ENCODE results near the gene BTBD8. TPM values are rescaled to one million over a fixed set of nuclear protein-coding genes. Genes with fewer than 3 reads are reported as not detected.
"Not testable (repeated sequence)": the region's sequence is repeated elsewhere in the genome, so short reads cannot be mapped to it uniquely, and the experiment has no call there.

The BTBD8 gene
- 4.3 TPM for total RNA-seq
- long read RNA-seq: 0 reads

GRCh38 chr1:92080128-92080985 is at the start of gene BTBD8:
TSS of gene BTBD8 (plus strand) at chr1:92080345. CDS start at chr1:92080572, 227 bp downstream.
- peak; percentile 92 for DNase-seq (ENCODE audit: missing footprints)
- peak; percentile 98 for ATAC-seq
- intact Hi-C loops (cut with DNase I): no loop called here

GRCh38 chr1:92030656-92031107 is 49.5 kb upstream of the BTBD8 start:
- intact Hi-C loops (cut with DNase I): no loop called here
- ATAC-seq (no peak), DNase-seq (ENCODE audit: missing footprints) (no peak)

- intact Hi-C loops (cut with DNase I): no loop called here
- ATAC-seq (no peak), DNase-seq (ENCODE audit: missing footprints) (no peak)
Measured at GRCh38 chr1:92031281-92032110, 48.6 kb upstream of the BTBD8 start.

GRCh38 chr1:92037400-92037799 is 42.7 kb upstream of the BTBD8 start:
- intact Hi-C loops (cut with DNase I): no loop called here
- no peak for DNase-seq (ENCODE audit: missing footprints)
- no peak for ATAC-seq

GRCh38 chr1:92038695-92039346 is 41.3 kb upstream of the BTBD8 start:
- DNase-seq (ENCODE audit: missing footprints) (no peak), ATAC-seq (no peak)
- intact Hi-C loops (cut with DNase I): no loop called here

GRCh38 chr1:92040971-92041370 is 39.2 kb upstream of the BTBD8 start:
- DNase-seq (ENCODE audit: missing footprints) (no peak), ATAC-seq (no peak)
- intact Hi-C loops (cut with DNase I): no loop called here

- intact Hi-C loops (cut with DNase I): no loop called here
- DNase-seq (ENCODE audit: missing footprints): no peak
- ATAC-seq: no peak
Measured at GRCh38 chr1:92043621-92044020, 36.5 kb upstream of the BTBD8 start.

- ATAC-seq (no peak), DNase-seq (ENCODE audit: missing footprints) (no peak)
- intact Hi-C loops (cut with DNase I): no loop called here
Measured at GRCh38 chr1:92045766-92046495, 34.2 kb upstream of the BTBD8 start.

- ATAC-seq (no peak), DNase-seq (ENCODE audit: missing footprints) (no peak)
- intact Hi-C loops (cut with DNase I): no loop called here
Measured at GRCh38 chr1:92051948-92052347, 28.2 kb upstream of the BTBD8 start.

GRCh38 chr1:92065042-92065441 is 15.1 kb upstream of the BTBD8 start:
- no peak for ATAC-seq
- intact Hi-C loops (cut with DNase I): no loop called here

GRCh38 chr1:92066321-92066720 is 13.8 kb upstream of the BTBD8 start:
- ATAC-seq (no peak), DNase-seq (ENCODE audit: missing footprints) (no peak)
- intact Hi-C loops (cut with DNase I): no loop called here

More at GRCh38 chr1:92065042-92065441, 15.1 kb upstream of the BTBD8 start:
- no peak for DNase-seq (ENCODE audit: missing footprints)

- ATAC-seq (no peak), DNase-seq (ENCODE audit: missing footprints) (no peak)
- intact Hi-C loops (cut with DNase I): no loop called here
Measured at GRCh38 chr1:92070892-92071291, 9.3 kb upstream of the BTBD8 start.

- intact Hi-C loops (cut with DNase I); DNase-seq (ENCODE audit: missing footprints); ATAC-seq: not testable (repeated sequence)
Measured at GRCh38 chr1:92074446-92074845, 5.7 kb upstream of the BTBD8 start.

GRCh38 chr1:92075311-92075710 is 4.8 kb upstream of the BTBD8 start, which contains the start of gene SETSIP:
TSS of gene SETSIP (minus strand) at chr1:92075411. CDS start at chr1:92075411, 0 bp downstream.
- intact Hi-C loops (cut with DNase I): no loop called here
- ATAC-seq: no peak
- no peak for DNase-seq (ENCODE audit: missing footprints)

GRCh38 chr1:92076363-92076762 is 3.8 kb upstream of the BTBD8 start:
- ATAC-seq (no peak), DNase-seq (ENCODE audit: missing footprints) (no peak)
- intact Hi-C loops (cut with DNase I): no loop called here

GRCh38 chr1:92078077-92078476 is 2.1 kb upstream of the BTBD8 start:
- ATAC-seq; intact Hi-C loops (cut with DNase I); DNase-seq (ENCODE audit: missing footprints): not testable (repeated sequence)

- peak; percentile 63 for DNase-seq (ENCODE audit: missing footprints)
- ATAC-seq: no peak
- intact Hi-C loops (cut with DNase I): no loop called here
Measured at GRCh38 chr1:92079441-92079840, 704 bp upstream of the BTBD8 start.

GRCh38 chr1:92081031-92081430 is 886 bp downstream of the BTBD8 start:
- DNase-seq (ENCODE audit: missing footprints): no peak
- intact Hi-C loops (cut with DNase I): no loop called here
- ATAC-seq: no peak
